GM21717 (cell line): ENCODE measurements around the gene TBCD.
A peak's percentile ranks its signal among the peaks of the same experiment; 100 is the strongest.

Experiments used
- ATAC-seq: cut with Tn5 transposase; IDR thresholded peaks from one replicate; pipeline ENCODE4 v1.9.1; 2021; ENCODE audit warnings: mild to moderate bottlenecking, moderate library complexity; ENCODE audit not compliant: unreplicated experiment

TBCD gene

DNA sequence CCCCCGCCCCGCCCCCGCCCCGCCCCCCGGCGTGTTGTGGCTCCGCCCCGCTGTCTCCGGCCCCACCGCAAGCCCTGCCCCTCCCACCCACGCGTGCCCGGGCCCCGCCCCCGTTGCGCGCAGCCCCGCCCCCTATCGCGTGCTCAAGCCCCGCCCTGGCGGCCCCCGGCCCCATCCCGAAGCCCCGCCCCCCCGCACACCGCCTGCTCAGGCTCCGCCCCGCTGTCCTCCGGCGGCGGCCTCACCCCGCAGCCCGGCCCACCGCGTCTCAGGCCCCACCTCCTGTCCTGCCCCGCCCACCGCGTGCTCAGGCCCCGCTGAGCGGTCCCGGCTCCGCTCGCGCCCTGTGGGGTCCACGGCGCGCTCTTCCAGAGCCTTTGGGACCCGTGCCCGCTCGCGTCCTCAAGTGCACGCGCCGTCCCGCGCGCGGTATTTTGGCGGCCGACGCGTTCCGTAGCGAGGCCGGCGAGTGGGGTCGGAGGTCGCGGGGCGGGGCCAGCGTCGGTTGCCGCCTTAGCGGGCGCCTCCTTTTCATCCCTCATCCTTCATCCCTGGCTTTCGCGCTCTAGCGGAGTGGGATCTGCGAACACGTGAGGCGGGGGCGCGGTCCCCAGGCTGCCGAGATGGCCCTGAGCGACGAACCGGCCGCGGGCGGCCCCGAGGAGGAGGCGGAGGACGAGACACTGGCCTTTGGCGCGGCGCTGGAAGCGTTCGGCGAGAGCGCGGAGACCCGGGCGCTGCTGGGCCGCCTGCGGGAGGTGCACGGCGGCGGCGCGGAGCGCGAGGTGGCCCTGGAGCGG lies at the start of gene TBCD:
Gene TBCD, plus strand, starts transcription at position 495 of the 800 bp plus-strand sequence. Its CDS starts 129 bp downstream, at position 624.
- peak; percentile 66 for ATAC-seq

DNA sequence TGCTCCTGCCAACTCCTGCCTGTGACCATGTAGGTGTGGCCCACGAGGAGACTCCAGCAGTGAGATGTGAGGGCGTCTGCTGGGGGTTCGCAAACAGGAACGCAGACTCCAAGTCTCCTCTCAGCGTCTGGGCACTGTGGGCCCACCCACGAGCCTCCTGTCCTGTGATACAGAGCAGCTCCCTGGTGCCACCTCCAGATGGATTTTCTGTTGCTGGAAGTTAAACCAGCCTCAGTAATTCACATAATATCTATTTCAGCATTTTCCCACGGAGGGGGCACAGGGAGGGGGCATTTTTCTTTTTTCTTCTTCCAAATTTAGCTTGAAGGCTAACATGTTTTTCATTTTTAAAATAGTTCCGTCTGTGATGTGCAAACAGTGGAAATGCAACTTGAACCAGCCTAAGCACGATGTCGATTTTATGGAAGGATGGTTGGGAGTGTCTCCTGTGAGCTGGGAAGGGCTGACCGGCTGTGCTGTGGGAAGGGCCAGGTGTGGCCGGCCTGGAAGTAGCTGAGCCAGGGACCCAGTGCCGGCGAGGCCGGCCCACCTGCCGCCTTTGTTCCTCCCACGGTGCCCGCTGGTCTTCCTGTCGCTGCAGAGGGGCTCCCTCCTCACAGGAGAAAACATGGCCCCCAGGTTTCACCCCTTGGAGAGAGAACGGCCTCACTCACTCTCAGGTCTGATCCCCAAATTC lies 49.5 kb upstream of the TBCD start:
- ATAC-seq, result no peak

DNA sequence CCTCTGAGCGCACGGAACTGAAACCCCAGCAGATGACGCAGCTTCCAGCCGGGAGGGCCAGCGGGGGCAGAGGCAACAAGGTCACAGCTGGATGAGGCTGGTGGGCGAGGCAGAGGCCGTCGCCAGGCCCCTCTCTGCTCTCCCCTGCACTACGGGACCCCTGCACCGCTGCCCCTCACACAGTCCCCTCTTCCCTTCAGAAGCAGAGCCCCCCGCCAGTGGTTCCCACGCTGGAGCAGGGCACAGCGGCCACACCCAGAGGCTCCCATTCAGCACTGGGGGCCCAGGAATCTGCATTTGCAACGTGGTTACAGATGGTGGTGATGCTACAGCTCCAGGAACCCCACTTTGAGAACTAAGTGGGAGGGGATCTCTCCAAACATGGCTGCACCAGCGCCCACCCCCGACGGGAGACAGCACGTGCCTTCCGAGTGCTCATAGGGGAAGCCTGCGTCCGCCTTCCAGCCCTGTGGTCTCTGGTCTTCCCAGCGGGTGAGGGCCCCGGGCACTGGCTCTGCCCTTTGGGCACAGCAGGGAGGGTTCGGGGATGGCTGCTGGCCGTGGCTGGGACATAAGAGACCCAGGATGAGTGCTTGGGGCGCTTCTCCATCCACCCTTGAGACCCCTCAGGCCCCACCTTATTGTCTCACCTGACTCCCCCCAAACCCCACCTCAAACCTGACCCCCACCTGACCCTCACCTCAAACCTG lies 48.7 kb upstream of the TBCD start:
- ATAC-seq, result no peak

DNA sequence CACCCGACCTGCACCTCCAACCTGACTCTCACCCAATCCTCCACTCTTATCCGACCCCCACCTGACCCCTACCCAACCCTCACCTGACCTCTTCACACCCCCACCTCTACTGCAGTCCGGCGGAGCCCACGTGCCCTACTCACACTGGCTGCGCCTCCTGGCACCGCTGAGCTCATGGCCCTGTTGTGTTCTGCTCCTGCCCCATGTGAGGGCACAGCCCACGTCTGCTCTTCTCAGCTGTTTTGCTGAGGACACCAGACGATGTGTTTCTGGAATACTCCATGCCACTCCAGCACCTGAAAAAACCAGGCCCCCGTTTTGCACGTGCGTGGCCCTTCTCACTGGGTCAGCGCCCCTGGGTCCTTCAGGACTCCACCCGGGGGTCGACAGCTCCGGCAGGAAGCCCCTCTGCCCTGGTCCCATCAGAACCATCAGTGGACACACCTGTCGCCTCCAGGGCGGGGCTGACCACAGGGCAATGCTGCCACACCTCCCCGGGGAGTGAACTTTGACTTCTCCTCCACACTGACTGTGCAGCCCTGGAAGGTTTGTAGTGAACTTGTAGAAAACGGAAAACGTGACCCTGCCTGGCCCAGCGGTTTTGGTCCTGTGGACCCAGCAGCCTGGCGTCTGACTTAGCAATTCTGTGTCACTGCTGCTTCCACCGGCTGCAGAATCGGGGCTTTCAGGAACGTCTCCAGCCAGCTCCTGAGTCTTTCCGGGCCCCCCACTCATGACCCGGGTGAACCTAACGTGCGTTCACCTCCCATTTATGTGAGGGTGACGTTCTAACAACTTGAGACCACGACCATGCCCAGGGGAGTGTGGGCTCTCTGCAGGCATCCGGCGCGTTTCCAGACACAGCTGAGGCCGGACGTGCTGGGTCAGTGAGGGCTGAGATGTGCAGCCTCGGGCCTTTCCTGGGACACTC lies 47.7 kb upstream of the TBCD start:
- no peak for ATAC-seq

DNA sequence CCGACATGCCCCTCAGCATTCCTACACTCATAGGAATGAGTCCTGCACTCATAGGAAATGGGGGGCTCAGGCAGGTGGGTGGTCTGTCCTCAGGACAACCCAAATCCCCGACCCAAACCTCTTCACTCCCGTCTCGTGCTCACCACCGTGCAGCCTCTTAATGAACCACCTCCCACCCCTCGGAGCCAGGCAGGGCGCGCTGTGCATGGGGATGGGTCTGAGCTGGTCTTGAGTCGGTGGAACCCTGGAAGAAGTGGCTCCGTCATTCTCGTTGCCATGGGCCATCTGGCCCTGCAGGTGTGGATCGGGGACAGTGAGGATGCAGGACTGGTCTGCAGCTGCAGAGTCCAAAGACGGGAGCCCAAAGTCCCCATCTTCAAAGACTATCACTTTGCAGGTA lies 47.0 kb upstream of the TBCD start:
- no peak for ATAC-seq

DNA sequence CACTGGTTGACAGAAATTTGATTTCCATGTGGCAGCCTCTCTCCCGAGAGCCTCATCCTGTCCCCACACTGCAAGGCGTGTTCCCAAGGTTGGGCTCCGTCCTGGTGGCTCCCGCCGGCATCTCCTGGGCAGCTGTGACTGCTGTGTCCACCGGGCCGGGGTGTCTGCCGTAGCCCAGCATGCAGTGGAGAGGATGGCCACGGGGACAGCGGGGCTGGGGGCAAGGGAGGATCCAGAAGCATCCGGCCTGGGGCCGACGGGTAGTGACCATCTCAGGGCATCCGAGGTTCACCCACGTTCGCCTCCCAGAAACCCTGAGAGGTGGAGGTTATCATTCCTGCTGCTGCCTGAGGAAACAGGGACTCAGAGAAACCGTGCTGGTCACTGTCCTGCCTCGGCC lies 46.1 kb upstream of the TBCD start:
- no peak for ATAC-seq

DNA sequence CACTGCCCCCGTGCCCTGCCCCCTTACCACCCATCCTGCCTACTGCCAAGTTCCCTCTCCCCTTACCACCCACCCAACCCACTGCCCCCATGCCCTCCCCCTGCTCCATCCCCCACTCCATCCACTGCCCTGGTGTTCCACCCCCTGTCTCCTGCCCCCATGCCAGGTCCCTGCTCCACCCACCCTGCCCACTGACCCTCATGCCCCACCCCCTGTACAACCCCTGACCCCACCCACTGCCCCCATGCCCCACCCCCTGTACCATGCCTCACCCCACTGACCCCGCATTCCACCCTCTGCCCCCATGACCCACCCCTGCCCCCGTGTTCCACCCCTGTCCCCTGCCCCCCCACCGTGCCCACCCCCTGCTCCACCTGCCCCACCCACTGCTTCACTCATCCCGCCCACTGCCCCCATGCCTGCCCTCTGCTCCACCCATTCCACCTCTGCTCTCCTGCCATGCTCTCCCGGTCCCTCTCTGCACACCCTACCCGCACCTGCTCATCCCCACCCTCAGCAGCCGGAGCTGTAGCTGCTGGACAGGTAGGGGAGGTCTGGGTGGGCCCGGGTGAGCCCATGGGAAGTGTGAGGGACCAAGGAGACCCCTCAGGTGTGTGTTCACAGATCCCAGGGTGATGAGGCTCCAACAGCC lies 42.7 kb upstream of the TBCD start:
- no peak for ATAC-seq

DNA sequence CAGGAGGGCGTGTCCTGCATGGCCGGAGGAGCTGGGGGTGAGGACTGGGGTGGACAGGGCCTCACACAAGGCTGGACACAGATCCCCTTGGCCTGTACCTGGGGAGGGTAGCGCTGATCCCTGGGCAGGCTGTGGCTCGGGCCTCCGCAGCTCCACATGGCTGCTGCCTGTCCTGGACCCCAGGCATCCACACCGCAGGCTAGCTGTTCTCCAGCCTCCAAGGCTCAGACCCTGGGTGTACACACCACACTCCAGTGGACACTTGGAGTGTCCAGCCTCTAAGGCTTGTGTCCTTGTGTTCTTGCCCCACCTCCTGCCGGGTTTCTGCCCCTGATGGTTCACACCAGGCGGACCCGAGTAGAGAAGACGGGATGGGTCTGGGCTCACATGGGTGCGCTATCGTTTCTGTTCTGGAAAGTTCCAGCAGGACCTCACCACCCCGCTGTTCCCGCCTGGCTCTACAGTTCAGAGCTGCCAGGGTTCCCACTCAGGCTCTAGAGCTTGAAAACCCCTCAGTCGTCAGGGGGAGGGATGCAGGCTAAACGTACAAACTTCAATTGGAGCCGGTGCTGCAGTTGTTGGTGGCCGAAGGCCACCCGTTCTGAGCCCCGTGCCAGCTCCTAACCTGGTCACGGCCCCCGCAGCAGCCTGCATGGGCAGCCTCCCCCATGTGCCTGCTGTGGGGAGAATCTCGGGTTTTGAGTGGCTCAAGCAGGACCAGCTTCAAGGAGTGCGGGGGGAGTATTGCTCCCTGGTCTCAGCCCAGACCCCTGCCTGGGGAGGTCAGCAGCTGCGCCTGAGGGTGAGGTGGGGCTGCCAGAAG lies 42.0 kb upstream of the TBCD start:
- no peak for ATAC-seq

DNA sequence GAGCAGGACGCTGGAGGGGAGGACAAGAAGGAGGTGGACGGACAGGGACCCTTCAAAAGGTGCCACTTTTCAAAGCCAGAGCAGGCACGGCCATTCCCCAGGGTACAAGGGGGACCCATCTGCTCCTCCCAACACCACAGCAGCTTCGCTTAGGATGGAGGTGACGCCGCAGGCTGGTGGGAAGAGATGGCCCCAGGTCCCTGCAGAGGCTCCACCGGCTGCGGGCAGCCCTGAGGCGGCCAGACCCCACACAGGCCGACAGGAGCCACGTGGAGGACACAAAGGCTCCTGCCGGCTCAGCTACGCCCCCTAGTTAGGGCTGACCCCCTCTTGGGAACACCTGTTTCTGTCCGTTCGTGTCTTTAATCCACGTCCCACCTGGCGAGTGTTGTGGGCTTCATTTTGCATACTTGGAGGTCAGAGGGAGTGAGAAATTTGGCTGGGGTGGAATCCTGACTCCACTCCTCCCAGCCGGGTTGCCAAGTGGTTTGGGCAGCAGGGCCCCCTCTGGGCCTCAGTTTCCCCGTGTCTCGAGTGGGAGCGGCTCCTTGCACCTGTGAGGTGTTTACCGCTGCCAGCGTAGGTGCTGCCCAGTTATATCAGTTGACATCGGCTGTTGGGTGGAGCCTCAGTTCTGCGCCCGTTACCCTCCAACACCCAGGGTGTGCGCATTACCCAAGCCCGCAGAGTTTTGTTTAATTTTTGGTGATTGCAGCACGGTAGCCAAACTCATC lies 41.2 kb upstream of the TBCD start:
- ATAC-seq, result no peak

DNA sequence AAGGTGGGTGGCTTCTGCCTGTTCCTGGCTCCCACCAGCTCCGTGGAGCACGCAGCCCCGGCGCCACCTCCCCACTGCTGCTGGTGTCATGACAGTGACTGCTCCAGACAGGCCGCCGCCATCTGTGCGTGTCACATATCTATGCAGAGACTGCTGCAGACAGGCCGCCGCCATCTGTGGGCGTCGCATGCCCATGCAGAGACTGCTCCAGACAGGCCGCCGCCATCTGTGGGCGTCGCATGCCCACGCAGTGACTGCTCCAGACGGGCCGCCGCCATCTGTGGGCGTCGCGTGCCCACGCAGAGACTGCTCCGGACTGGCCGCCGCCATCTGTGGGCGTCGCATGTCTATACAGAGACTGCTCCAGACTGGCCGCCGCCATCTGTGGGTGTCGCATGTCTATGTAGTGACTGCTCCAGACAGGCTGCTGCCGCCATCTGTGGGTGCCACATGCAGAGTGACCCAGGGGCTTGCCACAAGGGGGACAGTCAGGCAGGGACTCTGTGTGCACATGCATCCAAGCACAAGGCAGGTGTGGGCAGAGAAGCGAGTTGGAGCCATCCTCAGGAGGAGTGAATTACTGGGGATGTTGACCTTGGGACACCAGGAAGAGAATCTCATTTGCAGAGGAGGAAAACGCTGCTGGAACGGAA lies 38.7 kb upstream of the TBCD start:
- ATAC-seq, result no peak

DNA sequence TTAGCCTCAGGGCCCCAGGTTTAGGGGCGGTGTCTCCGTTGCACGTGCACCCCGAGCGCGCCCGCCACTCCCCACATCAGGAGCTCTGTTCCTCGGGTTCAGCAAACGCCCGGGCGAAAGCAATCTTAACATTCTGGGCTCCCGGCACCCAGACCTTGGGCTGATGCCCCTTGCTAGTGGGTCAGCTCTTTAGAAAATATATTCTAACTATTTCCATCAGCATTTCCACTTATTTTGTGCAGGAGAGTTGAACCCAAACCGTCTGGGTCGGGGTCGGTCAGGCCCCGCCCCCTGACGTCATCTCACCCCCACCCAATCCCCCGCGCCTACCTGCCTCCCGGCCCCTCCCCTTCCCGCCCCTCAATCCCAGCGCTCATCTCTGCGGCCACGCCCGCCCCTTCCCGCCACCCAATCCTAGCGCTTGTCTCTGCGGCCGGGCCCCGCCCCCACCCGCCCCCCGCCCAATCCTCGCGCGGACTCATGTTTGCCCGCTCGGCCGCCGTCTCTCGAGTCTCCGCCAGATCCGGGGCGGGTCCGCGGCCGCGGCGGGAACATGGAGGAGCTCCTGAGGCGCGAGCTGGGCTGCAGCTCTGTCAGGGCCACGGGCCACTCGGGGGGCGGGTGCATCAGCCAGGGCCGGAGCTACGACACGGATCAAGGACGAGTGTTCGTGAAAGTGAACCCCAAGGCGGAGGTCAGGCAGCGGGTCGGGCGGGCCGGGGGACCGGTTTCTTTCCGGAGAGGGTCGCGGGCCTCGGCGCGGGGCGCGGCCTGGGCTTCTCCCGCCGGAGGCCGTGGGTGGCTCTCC lies 35.5 kb upstream of the TBCD start, which contains the start of gene FN3KRP:
Gene FN3KRP, plus strand, starts transcription at position 504 of the 808 bp plus-strand sequence. Its CDS starts 50 bp downstream, at position 554.
- ATAC-seq, result peak; percentile 56

DNA sequence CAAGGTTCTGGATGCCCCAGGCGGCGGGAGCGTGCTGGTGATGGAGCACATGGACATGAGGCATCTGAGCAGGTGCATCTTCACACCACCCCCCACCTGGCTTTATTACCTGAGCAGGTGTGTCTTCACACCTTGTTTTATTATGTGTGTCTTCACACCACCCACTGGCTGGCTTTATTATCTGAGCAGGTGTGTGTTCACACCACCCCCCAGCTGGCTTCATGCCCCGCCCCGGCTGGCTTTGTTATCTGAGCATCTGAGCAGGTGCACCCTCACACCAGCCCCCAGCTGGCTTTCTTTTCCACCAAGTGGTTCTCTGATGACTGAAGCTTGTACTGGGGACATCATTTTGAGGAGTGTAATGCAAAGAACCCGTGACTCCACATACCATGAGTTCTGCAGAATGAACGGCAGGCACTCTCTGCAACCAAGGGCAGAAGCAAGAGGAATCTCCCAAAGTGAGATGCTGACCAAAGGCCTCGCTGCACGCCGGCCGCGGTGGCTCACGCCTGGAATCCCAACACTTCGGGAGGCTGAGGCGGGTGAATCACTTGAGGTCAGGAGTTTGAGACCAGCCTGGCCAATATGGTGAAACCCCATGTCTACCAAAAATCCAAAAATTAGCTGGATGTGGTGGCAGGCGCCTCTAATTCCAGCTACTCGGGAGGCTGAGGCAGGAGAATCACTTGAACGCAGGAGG lies 32.7 kb upstream of the TBCD start:
- ATAC-seq, result no peak

DNA sequence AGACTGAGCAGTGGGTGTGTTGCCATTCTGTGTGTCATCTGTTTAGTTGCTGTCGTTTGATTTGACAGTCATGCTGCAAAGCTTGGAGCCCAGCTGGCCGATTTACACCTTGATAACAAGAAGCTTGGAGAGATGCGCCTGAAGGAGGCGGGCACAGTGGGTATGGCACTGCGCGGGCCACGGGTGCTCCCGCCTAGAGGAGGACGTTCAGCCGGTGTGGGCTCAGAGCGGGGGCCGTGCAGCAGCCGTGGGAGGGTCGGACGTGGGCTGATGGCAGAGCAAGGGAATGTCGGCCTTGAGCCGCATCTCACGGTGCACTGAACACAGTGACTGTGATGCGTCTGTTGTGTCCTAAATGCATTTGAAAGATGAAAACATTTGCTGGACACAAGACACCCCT lies 31.7 kb upstream of the TBCD start:
- ATAC-seq, result no peak

DNA sequence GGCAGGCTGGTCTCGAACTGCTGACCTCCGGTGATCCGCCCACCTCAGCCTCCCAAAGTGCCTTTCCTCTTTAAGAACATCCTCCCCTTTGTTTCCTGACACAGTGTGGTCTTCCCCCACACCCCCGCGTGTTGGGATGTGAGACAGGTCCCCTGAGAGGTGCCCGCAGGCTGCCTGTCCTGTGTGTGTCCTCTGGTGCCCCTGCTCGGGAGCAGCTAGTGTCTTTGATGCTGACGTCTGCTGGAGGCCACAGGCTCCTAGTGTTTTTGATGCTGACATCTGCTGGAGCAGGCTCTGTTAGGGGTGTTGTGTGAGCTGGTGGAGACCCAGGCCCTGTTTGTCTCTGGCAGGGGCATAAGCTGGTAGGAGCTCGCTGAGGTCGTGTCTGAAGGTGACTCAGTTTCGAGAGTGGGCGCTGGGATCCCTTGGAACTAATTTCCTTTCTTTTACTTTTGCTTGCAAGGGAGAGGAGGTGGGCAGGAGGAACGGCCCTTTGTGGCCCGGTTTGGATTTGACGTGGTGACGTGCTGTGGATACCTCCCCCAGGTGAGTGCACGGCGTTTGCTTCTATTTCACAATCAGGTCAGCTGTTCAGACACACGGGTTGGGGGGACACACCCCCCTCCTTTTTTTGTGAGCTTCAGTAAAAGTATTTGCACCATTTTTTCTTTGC lies 29.4 kb upstream of the TBCD start:
- no peak for ATAC-seq

DNA sequence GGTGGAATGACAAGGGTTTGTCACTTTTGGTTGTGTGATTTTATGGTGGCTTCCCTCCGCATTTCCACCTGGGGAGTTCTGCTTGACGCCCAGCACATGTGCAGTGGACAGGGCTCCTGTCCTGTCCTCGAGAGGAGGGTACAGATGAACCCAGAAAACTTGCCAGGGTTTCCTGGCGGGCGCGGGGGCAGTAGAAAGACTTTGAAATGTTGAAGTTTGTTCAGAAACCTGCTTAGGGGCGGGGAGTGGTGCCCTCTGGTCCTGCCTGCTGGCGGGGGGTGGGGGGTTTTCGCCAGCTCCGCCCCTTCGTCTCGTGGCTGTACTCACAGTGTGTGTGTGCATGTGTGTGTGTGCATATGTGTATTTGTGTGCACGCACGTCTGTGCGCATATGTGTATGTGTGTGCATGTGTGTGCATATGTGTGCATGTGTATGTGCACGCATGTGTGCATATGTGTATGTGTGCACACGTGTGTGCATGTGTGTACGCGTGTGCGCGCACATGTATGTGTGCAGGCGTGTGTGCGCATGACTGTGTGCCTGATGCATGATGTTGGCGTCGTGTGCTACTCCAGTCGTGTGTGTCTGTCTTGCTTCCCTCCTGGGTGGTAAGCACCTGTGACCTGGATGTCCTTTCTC lies 28.6 kb upstream of the TBCD start:
- no peak for ATAC-seq

DNA sequence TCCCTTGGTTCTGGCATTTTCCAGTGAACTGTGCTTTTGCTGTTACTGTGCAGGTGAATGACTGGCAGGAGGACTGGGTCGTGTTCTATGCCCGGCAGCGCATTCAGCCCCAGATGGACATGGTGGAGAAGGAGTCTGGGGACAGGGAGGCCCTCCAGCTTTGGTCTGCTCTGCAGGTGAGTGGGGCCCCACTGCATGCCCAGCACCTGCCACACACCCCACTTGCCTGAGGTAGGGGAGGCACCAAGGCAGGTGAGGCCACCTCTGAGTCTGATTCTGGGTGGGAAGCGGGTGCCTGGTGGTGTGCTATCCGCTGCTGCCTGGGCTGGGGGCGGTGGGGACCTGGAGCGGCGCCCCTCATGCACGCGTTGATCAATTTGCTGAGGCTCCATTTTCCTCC lies 25.4 kb upstream of the TBCD start:
- ATAC-seq, result no peak
